B cell (primary cell): Measurements from ENCODE around the gene CLASP2.

ENCODE experiments used
- CTCF ChIP-seq: fragments of 200-600 bp; IDR thresholded peaks from one replicate; pipeline ENCODE4 v1.8.0; 2022; ENCODE audit warnings: antibody characterized with exemption, mild to moderate bottlenecking
- EZH2 ChIP-seq: IDR thresholded peaks from 2 replicates; pipeline ENCODE4 v1.6.1; 2012; ENCODE audit warnings: borderline replicate concordance, low read depth, mild to moderate bottlenecking, moderate library complexity, low read length; ENCODE audit not compliant: insufficient read depth, poor library complexity, severe bottlenecking

- no peak for TF ChIP-seq CTCF
- TF ChIP-seq EZH2 = no peak
Observed at GRCh38 chr3:33525232-33525631, 192.8 kb downstream of the CLASP2 start.
